NCI-H460 (cell line): ENCODE measurements around the gene CHN1. TPM values are rescaled to one million over a fixed set of nuclear protein-coding genes. Genes with fewer than 3 reads are reported as not detected.

Source experiments
- DNase-seq: peaks from one replicate; pipeline ENCODE4 v3.0.0-alpha.2; 2016; ENCODE audit warnings: low read depth; ENCODE audit errors: extremely low read depth
- total RNA-seq: library from RNA; depleted of rRNA; stranded (reverse); fragments of >200 nt; shearing (Covaris generic); gene quantifications from 2 replicates; pipeline ENCODE4 v1.2.3, GENCODE V29; 2014

The CHN1 gene
- total RNA-seq, 1 experiment from 2014 or later: 27.7 TPM

GRCh38 chr2:175011505-175011904 is 6.3 kb upstream of the CHN1 start:
- no peak for DNase-seq

DNA sequence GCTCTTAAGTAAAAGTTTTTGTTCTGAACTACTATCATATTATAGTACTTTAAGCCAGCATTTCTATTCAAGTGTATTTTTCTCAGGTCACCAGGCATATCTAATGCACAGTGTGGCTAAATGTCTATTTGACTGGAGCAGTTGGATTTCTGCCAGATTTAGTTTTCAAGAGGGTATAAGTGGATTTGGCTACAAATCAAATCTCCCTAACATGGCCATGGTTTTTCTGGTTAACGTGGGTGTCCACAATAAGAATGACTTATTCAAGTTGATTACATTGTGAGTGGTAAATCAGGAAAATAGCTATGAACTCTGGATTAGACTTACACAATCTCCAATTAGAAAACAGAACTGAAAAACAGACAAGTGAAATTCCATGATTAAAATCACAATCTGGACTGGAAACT is 5.7 kb upstream of the CHN1 start:
- DNase-seq: no peak

GRCh38 chr2:175009917-175010621 is 4.9 kb upstream of the CHN1 start:
- no peak for DNase-seq

GRCh38 chr2:175008801-175009495 is 3.8 kb upstream of the CHN1 start:
- no peak for DNase-seq

DNA sequence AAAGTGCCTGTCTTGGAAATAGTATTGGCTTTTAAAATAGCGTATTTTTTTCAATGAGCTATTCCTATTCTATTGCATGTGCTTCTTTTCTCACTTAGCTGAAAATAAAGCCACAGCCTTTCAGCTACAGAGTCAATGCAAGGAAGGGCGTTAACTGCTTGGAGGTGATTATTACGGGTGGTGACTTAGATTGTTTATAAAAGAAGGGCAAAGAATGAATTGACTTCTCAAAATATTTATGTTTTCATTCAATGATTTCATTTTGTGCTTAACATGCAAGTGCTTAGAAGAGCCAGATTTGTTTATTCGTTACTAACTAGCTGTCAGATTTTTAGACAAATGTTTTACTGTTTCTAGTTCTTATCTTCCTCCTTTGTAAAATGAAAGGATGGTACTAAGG is 2.8 kb upstream of the CHN1 start:
- no peak for DNase-seq

DNA sequence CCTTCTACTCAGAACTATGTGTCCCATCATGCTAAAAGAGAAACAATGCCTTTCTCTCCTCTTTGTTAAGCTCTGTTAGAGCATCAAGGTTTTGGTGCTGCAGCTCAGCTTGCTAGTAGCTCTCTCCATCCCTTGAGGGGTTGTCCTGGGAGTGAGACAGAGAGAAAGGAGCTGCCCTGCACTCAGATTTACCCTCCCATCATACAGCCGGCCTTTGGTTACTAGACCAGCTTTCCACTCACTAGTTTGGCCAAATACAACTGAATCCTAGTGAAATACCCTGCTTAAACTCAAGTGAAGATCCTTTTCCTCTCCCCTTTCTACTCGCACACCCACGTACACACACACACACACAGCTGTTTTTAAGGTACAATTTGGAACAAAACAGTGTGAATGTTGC is 2.3 kb upstream of the CHN1 start:
- DNase-seq: no peak

DNA sequence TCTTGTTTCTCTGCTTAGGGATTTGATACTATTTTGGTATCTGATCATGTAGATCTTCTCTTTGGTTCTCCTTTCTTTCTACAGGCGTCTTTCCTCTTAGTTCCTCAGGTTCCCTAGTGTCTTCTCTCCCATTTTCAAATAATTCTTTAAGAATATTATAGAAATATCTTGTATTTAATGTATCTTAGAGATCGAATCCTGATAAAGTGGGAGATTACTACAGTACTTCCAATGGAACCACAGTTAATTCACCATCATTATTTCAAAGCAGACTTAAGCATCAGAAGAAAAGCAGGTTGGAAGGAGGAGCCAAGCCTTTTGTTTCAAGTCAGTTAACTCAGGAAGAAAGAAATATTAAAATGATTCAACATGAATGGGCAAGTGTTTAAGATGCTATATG is 1.1 kb upstream of the CHN1 start:
- no peak for DNase-seq

DNA sequence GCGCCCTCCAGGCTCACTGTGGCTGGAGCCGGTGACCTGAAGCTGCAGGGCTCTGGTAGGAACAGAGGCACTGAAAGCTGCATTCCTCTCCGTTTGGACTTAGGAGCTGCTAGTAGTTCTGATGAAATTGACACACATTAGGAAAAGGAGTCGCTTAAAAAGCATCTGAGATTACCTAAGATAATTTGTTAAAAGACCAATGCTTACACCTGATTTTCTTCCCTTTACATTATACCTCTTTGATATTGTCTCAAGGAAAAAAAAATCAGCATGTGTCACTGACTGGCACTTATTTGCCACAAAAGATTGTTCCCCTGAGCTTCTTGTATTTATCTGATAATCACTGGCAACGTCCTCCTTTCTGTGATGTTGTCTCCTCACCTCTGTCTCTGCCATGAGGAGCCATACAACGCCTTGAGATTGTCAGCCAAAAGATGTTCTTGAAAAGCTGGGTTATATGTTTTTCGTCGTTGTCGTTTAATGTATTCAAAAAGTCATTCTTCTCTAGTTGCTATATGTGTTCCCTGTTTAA is 618 bp upstream of the CHN1 start:
- no peak for DNase-seq

GRCh38 chr2:175004730-175004979 is 526 bp downstream of the CHN1 start:
- no peak for DNase-seq

DNA sequence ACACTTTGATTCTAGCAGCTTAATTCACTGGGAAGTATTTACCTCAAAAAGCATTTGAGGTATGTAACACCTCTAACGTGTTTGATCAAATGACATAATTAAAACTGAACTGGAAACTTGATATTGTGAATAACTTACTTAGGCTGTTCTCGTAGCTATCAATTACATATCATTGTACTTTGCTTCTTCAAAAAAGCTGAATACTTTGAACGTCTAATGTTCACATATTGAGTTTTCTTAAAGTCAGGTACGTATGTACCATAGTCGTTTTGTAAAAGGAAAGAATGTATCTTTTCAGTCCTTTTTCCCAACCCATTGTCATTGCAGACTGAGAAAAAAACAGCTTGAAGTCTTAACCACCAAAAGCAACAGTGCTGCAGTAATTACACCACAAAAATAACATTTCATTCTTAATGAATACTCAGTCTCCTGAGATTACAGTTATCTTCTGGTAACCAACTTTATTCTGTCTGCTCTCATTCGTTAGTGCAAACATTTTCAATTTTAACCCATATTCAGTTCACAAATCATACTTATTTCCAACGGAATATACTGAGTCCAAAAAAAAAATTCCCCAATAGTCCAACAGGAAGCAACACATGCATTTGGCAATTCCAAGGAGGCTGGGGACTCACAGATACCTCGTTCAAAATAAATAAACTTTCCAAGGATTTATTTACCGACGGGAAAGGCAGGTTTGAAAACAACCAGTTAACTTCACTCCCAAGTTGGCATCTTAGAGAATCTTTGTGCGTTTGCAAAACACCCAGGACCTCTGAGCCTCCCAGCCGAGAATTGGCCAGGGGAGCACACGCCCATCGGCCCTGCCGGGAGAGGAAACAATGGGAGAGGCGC is 1.1 kb downstream of the CHN1 start:
- no peak for DNase-seq

DNA sequence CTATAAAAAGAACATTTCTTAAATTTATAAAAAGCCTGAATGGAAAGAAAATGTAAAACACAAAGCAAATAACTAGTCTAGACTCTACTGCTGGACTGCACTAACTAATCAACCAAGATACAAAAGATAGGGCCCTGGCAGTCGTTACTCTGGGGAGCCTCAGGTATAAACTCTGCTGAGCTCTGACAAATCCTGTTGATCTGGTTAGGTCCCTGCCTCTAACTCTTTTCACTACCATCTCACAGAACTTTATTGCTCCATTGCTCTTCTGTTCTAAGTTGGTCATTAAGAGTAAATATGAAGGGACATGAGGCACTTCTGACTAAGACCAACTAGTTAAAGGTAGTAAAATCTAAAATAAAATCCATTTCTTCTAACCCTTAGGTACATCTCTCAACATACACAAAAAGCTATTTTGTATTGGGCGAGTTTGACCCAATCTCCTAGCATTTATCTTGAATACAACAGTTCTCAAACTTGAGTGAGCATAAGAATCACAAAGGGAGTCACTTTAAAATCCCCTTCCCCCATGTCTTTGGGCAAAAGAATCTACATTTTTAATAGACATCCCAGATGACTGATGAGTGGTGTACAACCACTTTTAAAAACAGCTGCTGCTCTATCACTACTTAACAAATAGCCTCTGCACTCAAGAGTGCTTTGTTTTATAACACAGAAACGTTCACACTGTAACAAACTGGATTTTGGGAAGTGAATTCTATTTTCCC is 2.5 kb downstream of the CHN1 start:
- DNase-seq: no peak

- DNase-seq: no peak
These were observed 3.6 kb downstream of the CHN1 start for GRCh38 chr2:175001566-175001965.

DNA sequence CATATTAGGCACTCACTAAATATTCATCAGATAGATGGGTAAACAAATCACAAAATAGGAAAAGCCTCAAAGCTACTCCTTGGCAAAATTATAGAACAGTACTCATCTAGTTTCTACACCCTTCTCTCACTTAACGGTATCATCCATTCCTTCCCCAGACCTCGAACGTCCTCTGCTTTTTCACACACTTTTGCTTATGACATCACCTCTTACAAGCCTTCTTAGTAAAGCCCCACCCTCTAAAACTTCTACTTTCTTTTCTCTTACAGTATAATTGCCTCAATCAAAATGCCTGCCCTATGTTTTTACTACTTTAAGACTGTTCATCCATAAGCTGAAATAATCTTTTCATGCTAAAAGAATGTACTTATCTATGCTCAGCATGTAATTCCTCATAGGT is 8.1 kb downstream of the CHN1 start:
- peak; percentile 52 for DNase-seq

DNA sequence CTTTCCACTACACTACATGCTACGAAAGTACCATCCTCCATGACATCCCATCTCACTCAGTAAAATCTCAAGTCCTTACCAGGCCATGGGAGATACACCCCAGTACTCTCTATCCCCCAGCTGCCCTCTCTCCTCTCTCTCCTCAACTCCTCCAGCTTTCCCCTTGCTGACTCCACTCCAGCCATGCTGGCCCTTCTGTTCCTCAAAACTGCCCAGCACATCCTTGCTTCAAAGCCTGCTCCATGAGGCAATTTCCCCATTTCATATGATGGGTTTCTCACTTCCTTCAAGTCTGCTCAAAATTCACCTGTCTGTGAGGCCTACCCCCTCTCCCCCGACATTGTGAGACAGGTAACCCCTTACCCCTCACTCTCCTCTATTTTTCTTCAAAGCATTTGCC is 8.6 kb downstream of the CHN1 start:
- no peak for DNase-seq

GRCh38 chr2:174994381-174994780 is 10.8 kb downstream of the CHN1 start:
- DNase-seq: no peak

GRCh38 chr2:174992886-174993285 is 12.3 kb downstream of the CHN1 start:
- DNase-seq: no peak

GRCh38 chr2:174985614-174986013 is 19.6 kb downstream of the CHN1 start:
- DNase-seq: no peak

GRCh38 chr2:174984561-174984960 is 20.6 kb downstream of the CHN1 start:
- no peak for DNase-seq

GRCh38 chr2:174981331-174981730 is 23.9 kb downstream of the CHN1 start:
- no peak for DNase-seq

DNA sequence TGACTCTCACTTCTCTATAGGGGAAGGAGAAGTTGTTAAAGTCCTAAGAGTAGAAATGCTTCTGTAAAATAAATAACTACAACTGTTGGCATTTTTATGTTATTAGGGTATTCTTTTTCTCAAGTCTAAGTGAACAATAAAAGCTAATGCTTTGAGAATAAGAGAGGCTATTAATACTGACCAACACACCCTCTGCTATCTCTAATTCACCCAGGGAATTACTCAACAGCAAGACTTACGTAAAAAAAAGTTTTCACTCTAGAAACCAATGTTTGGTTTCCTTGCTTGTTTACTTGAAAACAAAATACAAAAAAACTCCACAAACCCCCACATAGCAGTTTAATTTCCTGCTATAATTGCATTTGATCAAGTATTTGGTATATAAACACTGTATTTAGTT is 25.2 kb downstream of the CHN1 start:
- DNase-seq: no peak

DNA sequence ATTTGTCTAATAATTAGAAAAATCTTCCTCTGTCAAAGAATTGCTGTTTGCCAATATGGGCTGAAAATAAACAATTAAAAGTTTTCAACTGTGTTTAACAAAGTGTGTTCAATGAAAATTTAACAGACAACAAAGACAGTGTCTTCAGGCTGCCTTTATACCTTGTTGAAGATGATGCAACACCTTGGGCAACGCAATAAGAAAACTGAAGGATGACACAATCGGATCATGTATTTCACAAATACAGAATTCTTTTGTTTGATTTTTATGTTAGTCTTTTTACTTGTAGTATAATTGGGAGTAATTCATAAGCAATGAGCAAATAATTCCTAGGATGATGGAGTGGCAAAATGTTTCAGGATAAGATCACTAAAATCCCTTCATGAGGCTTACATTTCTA is 27.8 kb downstream of the CHN1 start:
- DNase-seq: no peak
